Spleen (tissue), 7 donors: Measurements from ENCODE around the gene SMIM1.

Experiments
- POLR2A ChIP-seq, 3 donors: fragments of 450-650 bp; IDR thresholded peaks; one replicate each; pipeline ENCODE4 v1.5.1; 2017; ENCODE audit warnings: antibody characterized with exemption in 3 of 3, mild to moderate bottlenecking in 1 of 3
- POLR2AphosphoS5 ChIP-seq, 3 donors: sonication (generic); formaldehyde crosslinking; IDR thresholded peaks; one replicate each; pipeline ENCODE4 v1.5.1; 2017; ENCODE audit warnings: antibody characterized with exemption in 3 of 3
- TF ChIP-seq, protein P1 (sequence below), 11 experiments: fragments of 200-600 bp in 7 of 11; fragments of 450-650 bp in 4 of 11; sonication (generic) in 4 of 11; IDR thresholded peaks in 8 of 11; conservative IDR thresholded peaks in 3 of 11; 1 replicate in 7 of 11; 2 replicates in 4 of 11; pipeline versions ENCODE4 v1.4.0 to v1.8.0; 2016 to 2021; ENCODE audit warnings: antibody characterized with exemption in 11 of 11, inconsistent platforms in 4 of 11, mild to moderate bottlenecking in 1 of 11
- donor health status: DM: no; HTN: no; CAD: no; lungs with moderate emphysema.
- donor health status: DM: no; HTN: no; CAD: no.
- donor health status: DM: no; HTN: no; CAD: no.

DNA sequence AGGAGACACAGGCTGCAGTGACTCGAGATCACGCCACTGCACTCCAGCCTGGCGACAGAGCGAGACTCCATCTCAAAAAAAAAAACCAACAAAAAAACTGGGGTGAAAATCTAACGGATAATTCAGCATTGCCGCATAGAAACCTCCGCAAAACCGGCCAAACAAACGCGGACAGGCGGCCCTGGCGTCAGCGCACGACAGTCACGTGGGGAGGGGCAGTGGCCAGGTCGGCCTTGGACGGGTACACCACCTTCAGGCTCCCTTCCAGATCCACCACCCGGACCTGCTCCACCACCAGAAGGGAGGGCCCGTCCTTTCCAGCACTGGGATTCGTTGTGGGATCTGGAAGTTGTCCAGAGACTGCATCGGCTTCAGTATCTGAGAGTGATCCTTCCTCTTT lies 8.4 kb downstream of the SMIM1 start:
- TF ChIP-seq, protein P1, sequence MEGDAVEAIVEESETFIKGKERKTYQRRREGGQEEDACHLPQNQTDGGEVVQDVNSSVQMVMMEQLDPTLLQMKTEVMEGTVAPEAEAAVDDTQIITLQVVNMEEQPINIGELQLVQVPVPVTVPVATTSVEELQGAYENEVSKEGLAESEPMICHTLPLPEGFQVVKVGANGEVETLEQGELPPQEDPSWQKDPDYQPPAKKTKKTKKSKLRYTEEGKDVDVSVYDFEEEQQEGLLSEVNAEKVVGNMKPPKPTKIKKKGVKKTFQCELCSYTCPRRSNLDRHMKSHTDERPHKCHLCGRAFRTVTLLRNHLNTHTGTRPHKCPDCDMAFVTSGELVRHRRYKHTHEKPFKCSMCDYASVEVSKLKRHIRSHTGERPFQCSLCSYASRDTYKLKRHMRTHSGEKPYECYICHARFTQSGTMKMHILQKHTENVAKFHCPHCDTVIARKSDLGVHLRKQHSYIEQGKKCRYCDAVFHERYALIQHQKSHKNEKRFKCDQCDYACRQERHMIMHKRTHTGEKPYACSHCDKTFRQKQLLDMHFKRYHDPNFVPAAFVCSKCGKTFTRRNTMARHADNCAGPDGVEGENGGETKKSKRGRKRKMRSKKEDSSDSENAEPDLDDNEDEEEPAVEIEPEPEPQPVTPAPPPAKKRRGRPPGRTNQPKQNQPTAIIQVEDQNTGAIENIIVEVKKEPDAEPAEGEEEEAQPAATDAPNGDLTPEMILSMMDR (IDR thresholded peaks at IDR 0.05 in 8 of 11, conservative IDR thresholded peaks at IDR 0.05 in 3 of 11): no peak
- TF ChIP-seq POLR2AphosphoS5 (IDR thresholded peaks at IDR 0.05) (peak in 1 of 3 donors; percentile 43), POLR2A (IDR thresholded peaks at IDR 0.05) (no peak)
